MG63 (cell line): Measurements from ENCODE around the gene INPP5F. TPM values are rescaled to one million over a fixed set of nuclear protein-coding genes. Genes with fewer than 3 reads are reported as not detected.
A peak's percentile ranks its signal among the peaks of the same experiment; 100 is the strongest.

ENCODE experiments used
- DNase-seq: peaks from one replicate; pipeline ENCODE4 v3.0.0-alpha.2; 2020
- H3K27me3 ChIP-seq: fragments of 250-450 bp; sonication (Bioruptor Pico); 2 replicates; pipeline ENCODE4 v1.5.1; 2020; ENCODE audit warnings: mild to moderate bottlenecking, moderate library complexity
- H3K36me3 ChIP-seq: fragments of 250-450 bp; sonication (Bioruptor Pico); 2 replicates; pipeline ENCODE4 v1.5.1; 2020; ENCODE audit warnings: mild to moderate bottlenecking, moderate library complexity
- H3K4me3 ChIP-seq: fragments of 250-450 bp; sonication (Bioruptor Pico); 2 replicates; pipeline ENCODE4 v1.5.1; 2020; ENCODE audit warnings: mild to moderate bottlenecking, moderate library complexity
- H3K9me3 ChIP-seq: fragments of 250-450 bp; sonication (Bioruptor Pico); 2 replicates; pipeline ENCODE4 v1.5.1; 2020; ENCODE audit warnings: mild to moderate bottlenecking, moderate library complexity
- total RNA-seq: library from RNA; depleted of rRNA; stranded (reverse); fragments of >200 nt; shearing (Covaris generic); gene quantifications from 2 replicates; pipeline ENCODE4 v1.2.3, GENCODE V29; 2014; ENCODE audit warnings: low replicate concordance; rRNA removed

The INPP5F gene
- total RNA-seq: 7.1 and 10.1 TPM in 2 replicates

GRCh38 chr10:119725828-119726675, at the start of gene INPP5F:
Gene INPP5F, plus strand, starts transcription at chr10:119726050. Its CDS starts 213 bp downstream, at chr10:119726263.
- H3K36me3 ChIP-seq: no peaks in the 10 kb centered on the region
- peak within 1 kb of the TSS; percentile 71 for H3K4me3 ChIP-seq
- peak; percentile 96 for DNase-seq
- H3K9me3 ChIP-seq: no peaks in the 10 kb centered on the region
- H3K27me3 ChIP-seq: no peaks in the 10 kb centered on the region

DNA sequence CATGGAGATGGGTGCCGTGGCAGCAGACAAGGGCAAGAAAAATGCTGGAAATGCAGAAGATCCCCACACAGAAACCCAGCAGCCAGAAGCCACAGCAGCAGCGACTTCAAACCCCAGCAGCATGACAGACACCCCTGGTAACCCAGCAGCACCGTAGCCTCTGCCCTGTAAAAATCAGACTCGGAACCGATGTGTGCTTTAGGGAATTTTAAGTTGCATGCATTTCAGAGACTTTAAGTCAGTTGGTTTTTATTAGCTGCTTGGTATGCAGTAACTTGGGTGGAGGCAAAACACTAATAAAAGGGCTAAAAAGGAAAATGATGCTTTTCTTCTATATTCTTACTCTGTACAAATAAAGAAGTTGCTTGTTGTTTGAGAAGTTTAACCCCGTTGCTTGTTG, 48.7 kb upstream of the INPP5F start:
- no peak overlapping the region for H3K4me3 ChIP-seq
- no peak for DNase-seq
- H3K36me3 ChIP-seq: peaks cover 58% of the 10 kb centered on the region

DNA sequence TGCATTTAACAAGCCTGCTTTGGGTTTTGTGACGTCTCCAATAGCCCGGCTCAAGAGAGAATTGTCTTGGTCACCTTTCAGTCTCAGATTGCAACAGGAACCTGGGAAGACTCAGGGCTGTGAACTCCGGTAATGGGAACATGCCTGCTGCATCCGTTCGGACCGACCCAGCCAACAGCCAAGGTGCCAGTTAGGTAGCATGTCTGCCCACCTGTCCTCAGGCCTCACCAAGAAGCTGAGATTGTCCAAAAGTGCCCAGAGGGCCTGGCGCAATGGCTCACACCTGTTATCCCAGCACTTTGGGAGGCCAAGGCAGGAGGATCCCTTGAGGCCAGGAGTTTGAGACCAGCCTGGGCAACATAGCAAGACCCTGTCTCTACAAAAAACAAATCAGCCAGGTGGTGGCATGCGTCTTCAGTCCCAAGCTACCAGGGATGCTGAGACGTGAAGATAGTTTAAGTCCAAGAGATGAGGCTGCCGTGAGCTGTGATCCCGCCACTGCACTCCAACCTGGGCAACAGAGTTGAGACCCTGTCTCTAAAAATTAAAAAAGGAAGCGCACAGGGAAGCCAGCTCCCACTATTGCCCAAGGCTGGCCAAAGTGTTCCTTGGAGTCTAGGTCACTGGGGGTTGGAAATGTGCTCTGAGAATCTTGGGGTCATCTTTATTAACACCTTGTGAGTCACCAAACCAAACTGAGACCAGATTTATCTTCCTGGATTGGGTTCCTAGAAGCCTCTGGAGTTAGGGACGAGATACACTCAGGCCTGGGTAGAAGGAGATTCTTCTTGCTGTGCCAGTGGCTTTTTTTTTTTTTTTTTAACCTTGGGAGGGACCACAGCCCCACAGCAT, 47.7 kb upstream of the INPP5F start:
- no peak for DNase-seq
- H3K4me3 ChIP-seq: no peak overlapping the region
- peaks cover 48% of the 10 kb centered on the region for H3K36me3 ChIP-seq
- no peaks in the 10 kb centered on the region for H3K27me3 ChIP-seq
- H3K9me3 ChIP-seq: no peaks in the 10 kb centered on the region

More for the DNA sequence above, 48.7 kb upstream of the INPP5F start:
- Histone ChIP-seq H3K27me3 (no peaks in the 10 kb centered on the region), H3K9me3 (no peaks in the 10 kb centered on the region)

DNA sequence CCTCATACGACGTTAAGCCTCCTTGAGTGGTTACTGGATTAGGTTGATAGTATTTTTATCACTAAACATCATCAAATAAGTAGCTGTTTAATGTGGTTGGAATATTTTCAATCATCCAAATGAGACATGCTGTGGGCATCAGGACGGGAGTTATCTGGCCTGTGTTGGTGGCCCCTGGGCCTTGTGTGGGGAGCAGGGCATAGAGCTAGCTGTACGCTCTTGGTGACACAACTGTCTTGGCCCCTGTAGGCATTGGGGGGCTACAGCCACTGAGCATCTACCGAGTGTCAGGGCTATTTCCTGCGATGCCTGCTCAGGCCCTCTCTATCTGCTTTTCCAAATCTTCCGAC, 46.4 kb upstream of the INPP5F start:
- H3K27me3 ChIP-seq: no peaks in the 10 kb centered on the region
- H3K9me3 ChIP-seq: no peaks in the 10 kb centered on the region
- no peak overlapping the region for H3K4me3 ChIP-seq
- H3K36me3 ChIP-seq: peaks cover 35% of the 10 kb centered on the region
- DNase-seq: no peak

DNA sequence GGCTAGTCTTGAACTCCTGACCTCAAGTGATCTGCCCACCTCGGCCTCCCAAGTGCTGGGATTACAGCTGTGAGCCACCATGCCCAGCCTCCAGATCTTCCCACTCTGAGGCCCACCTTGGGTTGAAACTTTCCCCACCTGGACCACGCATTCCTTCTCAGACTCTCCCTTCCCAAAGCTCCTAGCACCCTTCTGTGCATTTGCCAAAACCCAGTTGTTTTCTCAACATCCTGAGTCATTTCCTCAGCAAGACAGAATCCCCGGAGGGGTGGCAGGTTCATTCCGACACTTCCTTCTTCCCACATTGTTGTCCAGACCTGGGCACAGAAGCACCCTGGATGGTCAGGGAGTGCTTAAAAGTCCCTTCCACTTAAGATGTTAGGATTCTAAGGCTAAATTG, 45.8 kb upstream of the INPP5F start:
- H3K9me3 ChIP-seq: no peaks in the 10 kb centered on the region

DNA sequence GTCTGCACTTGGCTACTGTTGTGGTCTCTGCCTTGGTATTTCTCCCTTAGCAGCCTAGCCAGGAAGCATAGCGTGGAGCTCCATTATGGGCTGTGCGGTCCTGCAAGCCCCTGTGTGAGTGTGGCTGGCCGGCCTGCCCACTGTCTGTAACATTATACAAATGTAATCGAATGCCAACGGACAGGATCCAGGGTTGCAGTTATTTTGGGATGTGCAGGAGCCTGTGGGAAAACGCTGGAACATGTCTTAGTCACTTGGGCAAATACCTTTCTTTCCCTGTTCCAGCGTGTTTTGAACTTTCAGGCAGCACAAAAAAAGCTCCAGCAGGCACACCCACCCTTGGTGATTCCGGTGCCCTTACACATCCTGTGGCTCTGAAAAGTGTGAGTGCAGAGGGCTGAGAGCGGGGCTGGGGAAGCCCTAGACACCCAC, 45.2 kb upstream of the INPP5F start:
- DNase-seq: peak; percentile 50
- H3K27me3 ChIP-seq: no peaks in the 10 kb centered on the region
- peaks cover 25% of the 10 kb centered on the region for H3K36me3 ChIP-seq
- no peaks in the 10 kb centered on the region for H3K9me3 ChIP-seq
- no peak overlapping the region for H3K4me3 ChIP-seq

More for the DNA sequence above, 45.8 kb upstream of the INPP5F start:
- H3K4me3 ChIP-seq: no peak overlapping the region
- peak; percentile 85 for DNase-seq
- no peaks in the 10 kb centered on the region for H3K27me3 ChIP-seq
- peaks cover 29% of the 10 kb centered on the region for H3K36me3 ChIP-seq

DNA sequence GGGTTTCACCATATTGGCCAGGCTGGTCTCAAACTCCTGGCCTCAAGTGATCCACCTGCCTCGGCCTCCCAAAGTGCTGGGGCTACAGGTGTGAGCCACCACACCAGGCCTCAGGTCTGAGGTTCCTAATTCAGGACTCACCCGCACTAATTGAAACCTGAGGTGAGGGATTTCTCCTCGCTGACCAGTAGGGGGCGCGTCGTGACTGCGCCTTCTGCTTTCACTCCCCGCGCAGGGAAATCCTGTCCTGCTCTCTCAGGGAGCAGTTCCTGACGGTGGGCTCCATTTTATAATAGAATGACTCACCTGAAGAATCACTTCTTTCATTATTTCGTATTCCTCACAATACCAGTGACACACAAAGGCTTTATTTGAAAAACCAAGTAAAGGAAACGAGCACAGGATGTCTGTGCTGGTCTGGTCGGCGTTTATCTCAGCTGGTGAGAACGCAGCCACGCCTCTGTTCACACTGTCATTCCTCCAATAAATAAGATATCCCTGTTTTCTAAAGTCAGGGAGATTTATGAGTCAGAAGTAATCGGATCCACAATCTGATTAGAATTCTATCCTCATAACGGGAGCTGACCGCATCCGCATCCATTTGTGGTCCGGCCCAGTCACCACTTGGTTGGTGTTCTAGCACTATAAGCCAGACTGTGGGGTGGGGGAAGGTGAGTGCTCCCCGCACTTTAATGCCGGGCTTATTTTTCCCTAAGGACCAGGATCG, 39.2 kb upstream of the INPP5F start:
- Histone ChIP-seq H3K36me3 (no peaks in the 10 kb centered on the region), H3K27me3 (no peaks in the 10 kb centered on the region), H3K4me3 (peak overlapping the region; percentile 16; the same call in 1 of the 2 replicates), H3K9me3 (no peaks in the 10 kb centered on the region)
- DNase-seq: peak; percentile 79

DNA sequence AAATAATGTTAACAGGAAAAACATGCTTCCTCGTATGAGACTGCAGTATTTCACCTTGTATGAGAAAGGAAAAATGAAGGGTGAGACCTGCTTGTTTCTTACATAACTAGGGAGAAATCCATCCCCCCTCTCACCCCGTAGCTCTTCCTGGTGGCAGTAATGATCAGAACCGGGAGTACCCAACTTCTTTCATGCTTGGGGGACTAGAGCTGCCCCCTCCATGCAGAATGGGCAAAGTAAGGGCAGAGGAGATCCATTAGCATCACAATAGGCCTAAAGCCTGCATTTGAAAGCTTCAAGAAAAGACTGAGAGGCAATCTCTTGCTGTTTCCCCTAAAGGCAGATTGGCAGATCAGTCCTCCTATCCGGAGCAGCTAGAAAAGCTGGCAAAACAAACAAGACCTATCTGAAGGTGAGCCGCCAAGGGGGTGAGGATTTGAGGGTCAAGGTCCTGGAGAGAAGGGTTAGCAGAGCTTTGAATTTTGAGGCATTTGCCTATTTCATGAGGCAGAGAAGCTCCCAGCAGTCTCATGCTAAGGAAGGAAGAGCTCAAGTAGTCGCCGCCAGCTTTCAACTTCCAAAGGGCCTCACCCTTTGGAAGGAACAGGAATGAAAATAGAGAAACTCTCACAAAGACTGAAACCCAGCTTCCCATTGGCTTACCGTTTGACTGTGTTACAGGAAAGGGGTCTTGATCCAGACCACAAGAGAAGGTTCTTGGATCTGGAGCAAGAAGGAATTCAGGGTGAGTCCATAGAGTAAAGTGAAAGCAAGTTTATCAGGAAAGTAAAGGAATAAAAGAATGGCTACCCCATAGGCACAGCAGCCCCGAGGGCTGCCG, 38.4 kb upstream of the INPP5F start:
- no peak overlapping the region; the same call in 1 of the 2 replicates for H3K4me3 ChIP-seq
- H3K27me3 ChIP-seq: no peaks in the 10 kb centered on the region
- DNase-seq: no peak

DNA sequence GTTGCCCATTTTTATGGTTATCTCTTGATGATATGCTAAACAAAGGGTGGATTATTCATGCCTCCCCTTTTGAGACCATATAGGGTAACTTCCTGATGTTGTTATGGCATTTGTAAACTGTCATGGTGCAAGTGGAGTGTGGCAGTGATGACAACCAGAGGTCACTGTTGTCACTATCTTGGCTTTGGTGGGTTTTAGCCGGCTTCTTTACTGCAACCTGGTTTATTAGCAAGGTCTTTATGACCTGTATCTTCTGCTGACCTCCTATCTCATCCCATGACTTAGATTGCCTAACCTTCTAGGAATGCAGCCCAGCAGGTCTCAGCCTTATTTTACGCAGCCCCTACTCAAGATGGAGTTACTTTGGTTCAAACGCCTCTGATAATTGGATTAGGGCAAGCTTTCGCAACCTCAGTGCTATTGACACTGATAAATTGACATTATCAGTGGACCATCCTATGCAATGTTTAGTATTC, 37.8 kb upstream of the INPP5F start:
- H3K27me3 ChIP-seq: no peaks in the 10 kb centered on the region

More for the DNA sequence above, 38.4 kb upstream of the INPP5F start:
- no peaks in the 10 kb centered on the region for H3K9me3 ChIP-seq
- no peaks in the 10 kb centered on the region for H3K36me3 ChIP-seq

DNA sequence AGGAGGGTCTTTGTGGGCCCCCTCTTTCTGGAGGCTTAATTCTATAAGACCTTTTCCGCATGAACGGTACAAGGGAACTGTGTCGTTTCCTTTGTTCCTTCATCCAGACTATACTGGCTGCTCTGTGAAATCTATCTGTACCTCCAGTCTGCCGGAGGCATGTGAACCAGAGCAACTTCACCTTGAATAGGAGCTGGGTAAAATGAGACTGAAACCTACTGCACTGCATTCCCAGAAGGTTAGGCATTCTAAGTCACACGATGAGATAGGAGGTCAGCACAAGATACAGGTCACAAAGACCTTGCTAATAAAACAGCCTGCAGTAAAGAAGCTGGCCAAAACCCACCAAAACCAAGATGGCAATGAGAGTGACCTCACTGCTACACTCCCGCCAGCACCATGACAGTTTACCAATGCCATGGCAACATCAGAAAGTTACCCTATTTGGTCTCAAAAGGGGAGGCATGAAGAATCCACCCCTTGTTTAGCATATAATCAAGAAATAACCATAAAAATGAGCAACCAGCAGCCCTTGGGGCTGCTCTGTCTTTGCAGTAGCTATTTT, 36.8 kb upstream of the INPP5F start:
- H3K36me3 ChIP-seq: no peaks in the 10 kb centered on the region
- DNase-seq: no peak
- no peaks in the 10 kb centered on the region for H3K9me3 ChIP-seq
- no peaks in the 10 kb centered on the region for H3K27me3 ChIP-seq
- no peak overlapping the region for H3K4me3 ChIP-seq

More for the DNA sequence above, 37.8 kb upstream of the INPP5F start:
- Histone ChIP-seq H3K36me3 (no peaks in the 10 kb centered on the region), H3K9me3 (no peaks in the 10 kb centered on the region), H3K4me3 (no peak overlapping the region)
- DNase-seq: no peak

DNA sequence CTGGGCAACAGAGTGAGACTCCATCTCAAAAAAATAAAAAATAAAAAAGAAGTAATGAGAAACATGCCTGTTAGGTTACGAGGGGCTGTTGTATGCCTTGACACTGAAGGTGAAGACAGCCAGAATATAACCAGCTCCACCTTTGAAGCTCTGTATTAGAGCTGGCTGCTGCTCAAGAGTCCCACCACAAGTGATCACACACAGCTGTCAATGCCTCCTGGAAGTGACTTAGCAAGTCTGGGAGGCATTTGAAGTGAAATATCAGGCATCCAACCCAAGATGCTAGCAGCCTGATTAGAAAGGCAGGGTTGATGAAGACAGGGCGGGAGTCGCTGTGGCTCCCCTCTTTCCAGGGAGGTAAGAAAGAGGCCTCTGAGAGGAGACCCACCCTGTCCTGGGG, 34.1 kb upstream of the INPP5F start:
- H3K9me3 ChIP-seq: no peaks in the 10 kb centered on the region
- no peaks in the 10 kb centered on the region for H3K36me3 ChIP-seq
- no peak for DNase-seq
- H3K27me3 ChIP-seq: no peaks in the 10 kb centered on the region
- H3K4me3 ChIP-seq: no peak overlapping the region

GRCh38 chr10:119693262-119693957, 32.4 kb upstream of the INPP5F start:
- DNase-seq: no peak
- Histone ChIP-seq H3K36me3 (no peaks in the 10 kb centered on the region), H3K9me3 (no peaks in the 10 kb centered on the region), H3K27me3 (no peaks in the 10 kb centered on the region), H3K4me3 (no peak overlapping the region)

DNA sequence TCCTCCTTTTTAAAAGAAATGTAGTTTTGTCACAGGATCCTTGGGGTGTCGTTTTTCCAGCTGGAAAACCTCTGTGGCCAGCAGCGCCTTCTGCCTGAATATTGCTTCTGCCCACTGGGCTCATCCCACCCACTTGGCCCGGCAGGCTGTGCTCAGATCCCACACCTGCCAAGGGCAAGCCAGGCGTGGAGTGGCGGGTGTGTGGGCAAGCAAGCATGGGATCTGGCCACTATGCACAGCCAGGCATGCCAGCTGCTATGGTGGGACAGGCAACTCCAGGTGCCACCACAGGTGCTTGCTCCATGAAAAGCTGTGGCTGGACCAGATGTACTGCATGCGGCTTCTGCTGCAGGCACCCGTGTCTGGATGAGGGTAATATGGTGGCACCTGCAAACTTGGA, 31.2 kb upstream of the INPP5F start:
- Histone ChIP-seq H3K36me3 (no peaks in the 10 kb centered on the region), H3K27me3 (no peaks in the 10 kb centered on the region), H3K9me3 (no peaks in the 10 kb centered on the region), H3K4me3 (no peak overlapping the region)
- no peak for DNase-seq

DNA sequence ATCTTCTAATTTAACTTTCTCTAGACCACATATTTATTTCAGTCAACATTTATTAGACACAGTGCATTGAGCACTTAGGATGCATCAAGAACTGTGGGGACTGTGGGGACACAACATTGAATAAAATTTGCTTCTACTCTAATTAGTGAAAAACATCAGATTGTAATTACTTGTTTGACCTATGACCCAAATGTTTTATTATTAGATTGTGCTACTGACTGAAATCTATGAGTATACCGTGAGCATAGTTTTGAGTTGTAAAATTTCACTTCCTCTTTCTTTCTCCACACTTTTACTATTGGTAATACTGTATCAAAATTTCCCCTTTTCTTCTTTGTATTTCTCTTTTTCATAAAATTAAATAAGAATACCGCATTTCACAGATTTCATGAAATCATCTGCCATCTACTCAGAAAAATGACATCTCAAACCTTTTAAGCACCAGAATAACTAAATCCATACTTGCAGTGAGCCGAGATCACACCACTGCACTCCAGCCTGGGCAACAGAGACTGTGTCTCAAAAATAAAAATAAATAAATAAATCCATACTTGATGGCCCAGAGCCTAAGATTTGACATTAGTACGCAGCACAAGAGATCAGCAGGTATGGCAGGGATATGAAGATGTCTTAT, 25.4 kb upstream of the INPP5F start:
- no peaks in the 10 kb centered on the region for H3K27me3 ChIP-seq
- H3K4me3 ChIP-seq: no peak overlapping the region
- no peaks in the 10 kb centered on the region for H3K9me3 ChIP-seq
- no peak for DNase-seq
- no peaks in the 10 kb centered on the region for H3K36me3 ChIP-seq

- Histone ChIP-seq H3K27me3 (no peaks in the 10 kb centered on the region), H3K36me3 (no peaks in the 10 kb centered on the region)
- DNase-seq: no peak
Observed at GRCh38 chr10:119701861-119702260, 24.0 kb upstream of the INPP5F start.

More at GRCh38 chr10:119701861-119702260, 24.0 kb upstream of the INPP5F start:
- no peak overlapping the region for H3K4me3 ChIP-seq
- no peaks in the 10 kb centered on the region for H3K9me3 ChIP-seq
